HG03135 (cell line): ENCODE data around the gene ATP6V1F.

Experiments used
- ATAC-seq: cut with Tn5 transposase; IDR thresholded peaks from one replicate; pipeline ENCODE4 v1.9.1; 2021; ENCODE audit warnings: mild to moderate bottlenecking, moderate library complexity; ENCODE audit not compliant: unreplicated experiment

Gene ATP6V1F

GRCh38 chr7:128847721-128848211 lies 14.9 kb upstream of the ATP6V1F start:
- no peak for ATAC-seq

- ATAC-seq, result no peak
Observed at GRCh38 chr7:128848289-128849155, 14.1 kb upstream of the ATP6V1F start.

- no peak for ATAC-seq
Observed at GRCh38 chr7:128849156-128849515, 13.5 kb upstream of the ATP6V1F start.

- ATAC-seq, result no peak
Observed at GRCh38 chr7:128849804-128850490, 12.7 kb upstream of the ATP6V1F start.

GRCh38 chr7:128852537-128853254 lies 10.0 kb upstream of the ATP6V1F start:
- no peak for ATAC-seq

- no peak for ATAC-seq
Observed at GRCh38 chr7:128853799-128854198, 8.9 kb upstream of the ATP6V1F start.

GRCh38 chr7:128854396-128854795 lies 8.3 kb upstream of the ATP6V1F start:
- ATAC-seq, result no peak

GRCh38 chr7:128855559-128855958 lies 7.1 kb upstream of the ATP6V1F start:
- no peak for ATAC-seq

GRCh38 chr7:128856001-128856718 lies 6.5 kb upstream of the ATP6V1F start:
- ATAC-seq, result no peak

- no peak for ATAC-seq
Observed at GRCh38 chr7:128858380-128859231, 4.0 kb upstream of the ATP6V1F start.

GRCh38 chr7:128859232-128860157 lies 3.2 kb upstream of the ATP6V1F start:
- ATAC-seq, result no peak

- ATAC-seq, result no peak
Observed at GRCh38 chr7:128860158-128861073, 2.2 kb upstream of the ATP6V1F start.

- no peak for ATAC-seq
Observed at GRCh38 chr7:128861957-128862570, 592 bp upstream of the ATP6V1F start.

GRCh38 chr7:128863433-128863989 lies 855 bp downstream of the ATP6V1F start:
- ATAC-seq, result peak; percentile 39

GRCh38 chr7:128865303-128865702 lies 2.6 kb downstream of the ATP6V1F start:
- ATAC-seq, result no peak

GRCh38 chr7:128865996-128866877 lies 3.6 kb downstream of the ATP6V1F start:
- ATAC-seq, result no peak
